HepG2 (cell line): ENCODE results near the gene TNFAIP2. TPM values are rescaled to one million over a fixed set of nuclear protein-coding genes. Genes with fewer than 3 reads are reported as not detected.
A peak's percentile ranks its signal among the peaks of the same experiment; 100 is the strongest.

Experiments
- CENPT ChIP-seq: sonication (generic); formaldehyde crosslinking; IDR thresholded peaks from 2 replicates; pipeline ENCODE4 v1.8.0; 2022; ENCODE audit warnings: low read depth, mild to moderate bottlenecking, moderate library complexity, missing genetic modification reagents
- FOXA1 ChIP-seq, 2 experiments: fragments of 450-650 bp in 1 of 2; sonication (generic) in 1 of 2; formaldehyde crosslinking in 1 of 2; IDR thresholded peaks; 2 replicates each; pipeline versions ENCODE4 v1.4.0 to v1.6.1; 2016 to 2020; ENCODE audit warnings: missing genetic modification reagents in 1 of 2
- GATAD1 ChIP-seq: IDR thresholded peaks from 2 replicates; pipeline ENCODE4 v1.6.1; 2016; ENCODE audit warnings: missing genetic modification reagents, missing compliant biosample characterization
- GTF2F1 ChIP-seq: fragments of 150-350 bp; IDR thresholded peaks from 2 replicates; pipeline ENCODE4 v1.6.1; 2014; ENCODE audit warnings: low read length
- GZF1 ChIP-seq: sonication (generic); formaldehyde crosslinking; IDR thresholded peaks from 2 replicates; pipeline ENCODE4 v1.5.1; 2020; ENCODE audit warnings: mild to moderate bottlenecking, missing genetic modification reagents
- KLF11 ChIP-seq: IDR thresholded peaks from 2 replicates; pipeline ENCODE4 v1.6.1; 2016; ENCODE audit warnings: missing compliant biosample characterization
- MAZ ChIP-seq, 2 experiments: sonication (generic) in 1 of 2; formaldehyde crosslinking in 1 of 2; IDR thresholded peaks; 2 replicates each; pipeline versions ENCODE4 v1.5.0 to v1.6.1; 2012 to 2020; ENCODE audit warnings: low read depth in 2 of 2, mild to moderate bottlenecking in 2 of 2, borderline replicate concordance in 1 of 2, improper control_type of control experiment in 1 of 2, low read length in 1 of 2, missing genetic modification reagents in 1 of 2, moderate library complexity in 1 of 2
- MTA1 ChIP-seq: sonication (generic); formaldehyde crosslinking; IDR thresholded peaks from 2 replicates; pipeline ENCODE4 v1.4.0; 2020; ENCODE audit warnings: missing genetic modification reagents, mild to moderate bottlenecking, borderline replicate concordance
- NFYB ChIP-seq: sonication (generic); formaldehyde crosslinking; IDR thresholded peaks from 2 replicates; pipeline ENCODE4 v1.4.0; 2020; ENCODE audit warnings: missing genetic modification reagents
- PREB ChIP-seq: sonication (generic); formaldehyde crosslinking; IDR thresholded peaks from 2 replicates; pipeline ENCODE4 v1.4.0; 2020; ENCODE audit warnings: missing genetic modification reagents
- REXO4 ChIP-seq: sonication (generic); formaldehyde crosslinking; IDR thresholded peaks from 2 replicates; pipeline ENCODE4 v1.8.0; 2022; ENCODE audit warnings: missing genetic modification reagents, mild to moderate bottlenecking, borderline replicate concordance
- SP5 ChIP-seq: IDR thresholded peaks from 2 replicates; pipeline ENCODE4 v1.6.1; 2016; ENCODE audit warnings: low read depth, borderline replicate concordance
- TOE1 ChIP-seq: sonication (generic); formaldehyde crosslinking; IDR thresholded peaks from 2 replicates; pipeline ENCODE4 v1.4.0; 2020; ENCODE audit warnings: mild to moderate bottlenecking, missing genetic modification reagents
- ZBTB42 ChIP-seq: sonication (generic); formaldehyde crosslinking; IDR thresholded peaks from 2 replicates; pipeline ENCODE4 v1.5.0; 2020; ENCODE audit warnings: mild to moderate bottlenecking, missing genetic modification reagents
- ZNF24 ChIP-seq: fragments of 450-650 bp; IDR thresholded peaks from 2 replicates; pipeline ENCODE4 v1.6.1; 2017; ENCODE audit warnings: antibody characterized with exemption, mild to moderate bottlenecking
- ZNF768 ChIP-seq: sonication (generic); formaldehyde crosslinking; IDR thresholded peaks from 2 replicates; pipeline ENCODE4 v1.4.0; 2020; ENCODE audit warnings: missing genetic modification reagents
- ZNF800 ChIP-seq: sonication (generic); formaldehyde crosslinking; IDR thresholded peaks from 2 replicates; pipeline ENCODE4 v1.4.0; 2020; ENCODE audit warnings: missing genetic modification reagents
- polyA plus RNA-seq, 8 experiments: library from polyadenylated mRNA; depleted of rRNA in 3 of 8; stranded (reverse) in 7 of 8; unstranded in 1 of 8; fragments of >200 nt; fragmentation: Illumina TruSeq in 4 of 8; extraction: Trizol in 4 of 8; gene quantifications; 2 replicates each; pipeline versions ENCODE4 v1.2.1 to v1.2.3, GENCODE V29; 2011 to 2016; ENCODE audit warnings: low read depth in 4 of 8, missing spikeins in 1 of 8, mixed read lengths in 1 of 8; ENCODE audit not compliant: insufficient read depth in 1 of 8
- total RNA-seq, 5 experiments: library from RNA; depleted of rRNA; stranded (reverse); fragments of >200 nt; fragmentation: Illumina TruSeq; extraction: Trizol; gene quantifications; 2 replicates each; pipeline ENCODE4 v1.2.3, GENCODE V29; 2016; ENCODE audit warnings: low read depth in 1 of 5
- TF ChIP-seq, protein P1 (sequence below): IDR thresholded peaks from 2 replicates; pipeline ENCODE4 v1.4.0; 2020; ENCODE audit warnings: mild to moderate bottlenecking, missing genetic modification reagents
- TF ChIP-seq, protein P2 (sequence below), 2 experiments: fragments of 450-650 bp in 1 of 2; sonication (generic) in 1 of 2; formaldehyde crosslinking; IDR thresholded peaks; 2 replicates each; pipeline versions ENCODE4 v1.5.0 to v1.8.0; 2020 to 2022; ENCODE audit warnings: mild to moderate bottlenecking in 1 of 2, missing genetic modification reagents in 1 of 2
- TF ChIP-seq, protein P3 (sequence below): sonication (generic); formaldehyde crosslinking; IDR thresholded peaks from 2 replicates; pipeline ENCODE4 v1.9.0; 2021; ENCODE audit warnings: missing genetic modification reagents, mild to moderate bottlenecking, borderline replicate concordance

Gene TNFAIP2
- total and polyA plus RNA-seq, 2 of the 13 experiments (the other 11 are each of a cell fraction or from before 2014, with no cell fraction given): 0.46 to 1.5 TPM

DNA sequence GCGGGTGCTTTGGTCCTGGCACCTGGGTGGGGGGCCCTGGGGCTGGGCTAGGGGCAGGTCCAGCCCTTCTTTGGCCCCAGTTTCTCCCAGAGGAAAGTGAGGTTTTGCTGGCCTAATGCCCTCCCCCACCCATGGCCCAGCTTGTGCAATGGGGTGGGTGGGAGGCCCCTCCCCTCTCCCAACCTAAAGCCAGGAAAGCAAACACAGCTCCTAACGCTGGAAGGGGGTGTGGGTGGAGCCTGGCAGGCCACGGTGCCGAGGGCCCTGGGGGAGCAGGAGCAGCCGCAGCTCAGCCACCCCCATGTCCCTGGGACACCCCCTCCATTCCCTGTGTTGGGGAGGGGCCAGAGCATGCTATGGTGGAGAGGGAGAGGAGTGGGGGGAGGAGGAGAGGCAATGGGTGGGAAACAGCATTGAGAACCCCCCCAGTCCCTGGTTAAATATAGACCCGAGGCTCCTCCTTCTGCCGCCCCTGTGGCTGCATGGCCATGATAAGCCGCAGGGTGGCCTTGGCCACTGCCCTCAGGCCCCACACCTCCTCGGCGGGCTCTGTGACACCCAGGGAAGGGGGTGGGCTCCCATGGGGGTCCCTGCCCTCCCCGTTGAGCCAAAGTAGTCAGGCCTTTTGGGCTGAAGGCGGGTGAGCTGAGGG lies 24.1 kb upstream of the TNFAIP2 start (continued):
- TF ChIP-seq GATAD1 (CRISPR knock-in tag) (peak; percentile 53; the same call in 1 of the 2 replicates), FOXA1 (IDR thresholded peaks at IDR 0.05) (no peak), FOXA1 (CRISPR knock-in tag; IDR thresholded peaks at IDR 0.05) (peak; percentile 81), TOE1 (CRISPR knock-in tag) (no peak), ZNF768 (0 out of 2 replicates have a peak, but pooled peaks have one; percentile 10), KLF11 (CRISPR knock-in tag) (no peak), REXO4 (CRISPR knock-in tag) (no peak), CENPT (CRISPR knock-in tag) (no peak), ZNF24 (no peak), GTF2F1 (no peak), GZF1 (CRISPR knock-in tag) (no peak), SP5 (CRISPR knock-in tag) (peak; percentile 94), ZBTB42 (CRISPR knock-in tag) (no peak), PREB (no peak), MAZ (IDR thresholded peaks at IDR 0.05; ENCODE audit: borderline replicate concordance, low read depth, low read length) (peak; percentile 94), MAZ (CRISPR knock-in tag; IDR thresholded peaks at IDR 0.05; ENCODE audit: low read depth) (peak; percentile 97), MTA1 (peak; percentile 57; the same call in 1 of the 2 replicates), NFYB (CRISPR knock-in tag) (no peak), ZNF800 (CRISPR knock-in tag) (no peak; the same call in 1 of the 2 replicates)
- TF ChIP-seq, protein P1, sequence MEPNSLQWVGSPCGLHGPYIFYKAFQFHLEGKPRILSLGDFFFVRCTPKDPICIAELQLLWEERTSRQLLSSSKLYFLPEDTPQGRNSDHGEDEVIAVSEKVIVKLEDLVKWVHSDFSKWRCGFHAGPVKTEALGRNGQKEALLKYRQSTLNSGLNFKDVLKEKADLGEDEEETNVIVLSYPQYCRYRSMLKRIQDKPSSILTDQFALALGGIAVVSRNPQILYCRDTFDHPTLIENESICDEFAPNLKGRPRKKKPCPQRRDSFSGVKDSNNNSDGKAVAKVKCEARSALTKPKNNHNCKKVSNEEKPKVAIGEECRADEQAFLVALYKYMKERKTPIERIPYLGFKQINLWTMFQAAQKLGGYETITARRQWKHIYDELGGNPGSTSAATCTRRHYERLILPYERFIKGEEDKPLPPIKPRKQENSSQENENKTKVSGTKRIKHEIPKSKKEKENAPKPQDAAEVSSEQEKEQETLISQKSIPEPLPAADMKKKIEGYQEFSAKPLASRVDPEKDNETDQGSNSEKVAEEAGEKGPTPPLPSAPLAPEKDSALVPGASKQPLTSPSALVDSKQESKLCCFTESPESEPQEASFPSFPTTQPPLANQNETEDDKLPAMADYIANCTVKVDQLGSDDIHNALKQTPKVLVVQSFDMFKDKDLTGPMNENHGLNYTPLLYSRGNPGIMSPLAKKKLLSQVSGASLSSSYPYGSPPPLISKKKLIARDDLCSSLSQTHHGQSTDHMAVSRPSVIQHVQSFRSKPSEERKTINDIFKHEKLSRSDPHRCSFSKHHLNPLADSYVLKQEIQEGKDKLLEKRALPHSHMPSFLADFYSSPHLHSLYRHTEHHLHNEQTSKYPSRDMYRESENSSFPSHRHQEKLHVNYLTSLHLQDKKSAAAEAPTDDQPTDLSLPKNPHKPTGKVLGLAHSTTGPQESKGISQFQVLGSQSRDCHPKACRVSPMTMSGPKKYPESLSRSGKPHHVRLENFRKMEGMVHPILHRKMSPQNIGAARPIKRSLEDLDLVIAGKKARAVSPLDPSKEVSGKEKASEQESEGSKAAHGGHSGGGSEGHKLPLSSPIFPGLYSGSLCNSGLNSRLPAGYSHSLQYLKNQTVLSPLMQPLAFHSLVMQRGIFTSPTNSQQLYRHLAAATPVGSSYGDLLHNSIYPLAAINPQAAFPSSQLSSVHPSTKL (CRISPR knock-in tag): peak; percentile 75
- TF ChIP-seq, protein P2, sequence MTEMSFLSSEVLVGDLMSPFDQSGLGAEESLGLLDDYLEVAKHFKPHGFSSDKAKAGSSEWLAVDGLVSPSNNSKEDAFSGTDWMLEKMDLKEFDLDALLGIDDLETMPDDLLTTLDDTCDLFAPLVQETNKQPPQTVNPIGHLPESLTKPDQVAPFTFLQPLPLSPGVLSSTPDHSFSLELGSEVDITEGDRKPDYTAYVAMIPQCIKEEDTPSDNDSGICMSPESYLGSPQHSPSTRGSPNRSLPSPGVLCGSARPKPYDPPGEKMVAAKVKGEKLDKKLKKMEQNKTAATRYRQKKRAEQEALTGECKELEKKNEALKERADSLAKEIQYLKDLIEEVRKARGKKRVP (CRISPR knock-in tag; IDR thresholded peaks at IDR 0.05): peak in 1 of 2 experiments; percentile 71; a peak in 2 of 4 replicates
- TF ChIP-seq, protein P3, sequence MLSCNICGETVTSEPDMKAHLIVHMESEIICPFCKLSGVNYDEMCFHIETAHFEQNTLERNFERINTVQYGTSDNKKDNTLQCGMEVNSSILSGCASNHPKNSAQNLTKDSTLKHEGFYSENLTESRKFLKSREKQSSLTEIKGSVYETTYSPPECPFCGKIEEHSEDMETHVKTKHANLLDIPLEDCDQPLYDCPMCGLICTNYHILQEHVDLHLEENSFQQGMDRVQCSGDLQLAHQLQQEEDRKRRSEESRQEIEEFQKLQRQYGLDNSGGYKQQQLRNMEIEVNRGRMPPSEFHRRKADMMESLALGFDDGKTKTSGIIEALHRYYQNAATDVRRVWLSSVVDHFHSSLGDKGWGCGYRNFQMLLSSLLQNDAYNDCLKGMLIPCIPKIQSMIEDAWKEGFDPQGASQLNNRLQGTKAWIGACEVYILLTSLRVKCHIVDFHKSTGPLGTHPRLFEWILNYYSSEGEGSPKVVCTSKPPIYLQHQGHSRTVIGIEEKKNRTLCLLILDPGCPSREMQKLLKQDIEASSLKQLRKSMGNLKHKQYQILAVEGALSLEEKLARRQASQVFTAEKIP (CRISPR knock-in tag): no peak
